Measurements from ENCODE around the gene MAP3K5.

MAP3K5 gene

GRCh38 chr6:136766274-136766673 is 26.0 kb downstream of the MAP3K5 start:
- TF ChIP-seq CTCF (IDR thresholded peaks at IDR 0.05; ENCODE audit: low read length) (no peak), EZH2 (IDR thresholded peaks at IDR 0.05; ENCODE audit: borderline replicate concordance, low read length) (no peak)
- Histone ChIP-seq H3K4me2 (ENCODE audit: low read length) (no peak overlapping the region), H3K27ac (ENCODE audit: low read depth, low read length, poor library complexity, severe bottlenecking) (peak overlapping the region; percentile 29), H3F3A (ENCODE audit: insufficient read depth, low read length) (0 out of 2 replicates have a peak, but pooled peaks cover 5% of the 10 kb centered on the region), H3K9me3 (ENCODE audit: low read length) (no peaks in the 10 kb centered on the region), H3K27me3 (ENCODE audit: insufficient read depth, low read length) (no peaks in the 10 kb centered on the region), H3K79me2 (ENCODE audit: insufficient read depth, low read length) (peaks cover 20% of the 10 kb centered on the region), H3K4me3 (ENCODE audit: low read depth, low read length, poor library complexity, severe bottlenecking) (no peak overlapping the region), H3K9ac (ENCODE audit: low read length) (no peak overlapping the region), H2AFZ (ENCODE audit: low read length) (no peak overlapping the region), H3K9me2 (ENCODE audit: low read depth, low read length) (no peaks in the 10 kb centered on the region), H4K20me1 (ENCODE audit: insufficient read depth, low read length) (no peaks in the 10 kb centered on the region), H3K36me3 (ENCODE audit: insufficient read depth, low read length) (no peaks in the 10 kb centered on the region), H3K4me1 (ENCODE audit: insufficient read depth, low read length, severe bottlenecking) (peaks cover 67% of the 10 kb centered on the region)

DNA sequence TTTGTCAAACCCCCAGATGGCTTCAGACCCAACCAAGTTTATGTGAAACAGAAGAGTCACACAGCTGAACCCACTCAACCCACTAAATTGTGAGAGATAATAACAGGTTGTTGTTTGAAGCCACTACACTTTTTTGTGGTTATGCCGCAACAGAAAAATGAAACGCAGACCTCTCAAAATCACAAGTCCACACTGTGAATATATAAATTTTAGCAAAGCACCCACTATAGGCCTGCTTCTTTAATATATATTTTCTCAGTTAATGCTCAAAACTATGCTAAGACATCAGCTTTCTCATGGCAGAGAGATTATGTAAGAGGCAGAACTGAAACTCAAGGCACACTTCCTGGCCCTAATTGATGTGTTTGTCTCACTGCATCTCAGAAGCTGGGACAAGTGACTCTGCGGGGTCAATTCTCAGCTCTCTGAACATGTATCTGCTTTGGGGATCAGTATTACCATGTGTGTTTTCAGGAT is 27.7 kb downstream of the MAP3K5 start:
- H3K4me1 ChIP-seq (ENCODE audit: insufficient read depth, low read length, severe bottlenecking) = peaks cover 72% of the 10 kb centered on the region
- H3F3A ChIP-seq (ENCODE audit: insufficient read depth, low read length) = 0 out of 2 replicates have a peak, but pooled peaks cover 5% of the 10 kb centered on the region
- peaks cover 20% of the 10 kb centered on the region for H3K79me2 ChIP-seq (ENCODE audit: insufficient read depth, low read length)
- H3K9me3 ChIP-seq (ENCODE audit: low read length) = no peaks in the 10 kb centered on the region
- H3K36me3 ChIP-seq (ENCODE audit: insufficient read depth, low read length) = no peaks in the 10 kb centered on the region
- no peaks in the 10 kb centered on the region for H4K20me1 ChIP-seq (ENCODE audit: insufficient read depth, low read length)
- TF ChIP-seq CTCF (IDR thresholded peaks at IDR 0.05; ENCODE audit: low read length) (no peak), EZH2 (IDR thresholded peaks at IDR 0.05; ENCODE audit: borderline replicate concordance, low read length) (no peak)
- H2AFZ ChIP-seq (ENCODE audit: low read length) = no peak overlapping the region
- H3K9ac ChIP-seq (ENCODE audit: low read length) = peak overlapping the region; percentile 7; the same call in 1 of the 2 replicates
- H3K27ac ChIP-seq (ENCODE audit: low read depth, low read length, poor library complexity, severe bottlenecking) = peak overlapping the region; percentile 92
- no peaks in the 10 kb centered on the region for H3K9me2 ChIP-seq (ENCODE audit: low read depth, low read length)
- peak overlapping the region; percentile 1 for H3K4me3 ChIP-seq (ENCODE audit: low read depth, low read length, poor library complexity, severe bottlenecking)
- peak overlapping the region; percentile 45 for H3K4me2 ChIP-seq (ENCODE audit: low read length)
- H3K27me3 ChIP-seq (ENCODE audit: insufficient read depth, low read length) = no peaks in the 10 kb centered on the region

- no peaks in the 10 kb centered on the region for H3K36me3 ChIP-seq (ENCODE audit: insufficient read depth, low read length)
- H3K9me3 ChIP-seq (ENCODE audit: low read length) = no peaks in the 10 kb centered on the region
- H4K20me1 ChIP-seq (ENCODE audit: insufficient read depth, low read length) = no peaks in the 10 kb centered on the region
- no peak overlapping the region for H2AFZ ChIP-seq (ENCODE audit: low read length)
- H3K27me3 ChIP-seq (ENCODE audit: insufficient read depth, low read length) = no peaks in the 10 kb centered on the region
- H3K4me3 ChIP-seq (ENCODE audit: low read depth, low read length, poor library complexity, severe bottlenecking) = peak overlapping the region; percentile 1
- no peak overlapping the region; the same call in 1 of the 2 replicates for H3K9ac ChIP-seq (ENCODE audit: low read length)
- peak overlapping the region; percentile 92 for H3K27ac ChIP-seq (ENCODE audit: low read depth, low read length, poor library complexity, severe bottlenecking)
- 0 out of 2 replicates have a peak, but pooled peaks cover 5% of the 10 kb centered on the region for H3F3A ChIP-seq (ENCODE audit: insufficient read depth, low read length)
- H3K9me2 ChIP-seq (ENCODE audit: low read depth, low read length) = no peaks in the 10 kb centered on the region
- H3K79me2 ChIP-seq (ENCODE audit: insufficient read depth, low read length) = peaks cover 20% of the 10 kb centered on the region
- H3K4me2 ChIP-seq (ENCODE audit: low read length) = peak overlapping the region; percentile 45
- H3K4me1 ChIP-seq (ENCODE audit: insufficient read depth, low read length, severe bottlenecking) = peaks cover 72% of the 10 kb centered on the region
- TF ChIP-seq EZH2 (IDR thresholded peaks at IDR 0.05; ENCODE audit: borderline replicate concordance, low read length) = no peak
- no peak for TF ChIP-seq CTCF (IDR thresholded peaks at IDR 0.05; ENCODE audit: low read length)
These were observed 28.4 kb downstream of the MAP3K5 start for GRCh38 chr6:136763716-136764516.

All from OCI-LY1 (cell line).